Panc1 (cell line): ENCODE results near the gene C1QTNF12.

Source experiments
- CTCF ChIP-seq: fragments of 450-650 bp; IDR thresholded peaks from 2 replicates; pipeline ENCODE4 v1.5.1; 2017; ENCODE audit warnings: mild to moderate bottlenecking
- POLR2AphosphoS5 ChIP-seq: IDR thresholded peaks from 2 replicates; pipeline ENCODE4 v1.6.1; 2012; ENCODE audit warnings: mild to moderate bottlenecking, low read depth, low read length, moderate library complexity

DNA sequence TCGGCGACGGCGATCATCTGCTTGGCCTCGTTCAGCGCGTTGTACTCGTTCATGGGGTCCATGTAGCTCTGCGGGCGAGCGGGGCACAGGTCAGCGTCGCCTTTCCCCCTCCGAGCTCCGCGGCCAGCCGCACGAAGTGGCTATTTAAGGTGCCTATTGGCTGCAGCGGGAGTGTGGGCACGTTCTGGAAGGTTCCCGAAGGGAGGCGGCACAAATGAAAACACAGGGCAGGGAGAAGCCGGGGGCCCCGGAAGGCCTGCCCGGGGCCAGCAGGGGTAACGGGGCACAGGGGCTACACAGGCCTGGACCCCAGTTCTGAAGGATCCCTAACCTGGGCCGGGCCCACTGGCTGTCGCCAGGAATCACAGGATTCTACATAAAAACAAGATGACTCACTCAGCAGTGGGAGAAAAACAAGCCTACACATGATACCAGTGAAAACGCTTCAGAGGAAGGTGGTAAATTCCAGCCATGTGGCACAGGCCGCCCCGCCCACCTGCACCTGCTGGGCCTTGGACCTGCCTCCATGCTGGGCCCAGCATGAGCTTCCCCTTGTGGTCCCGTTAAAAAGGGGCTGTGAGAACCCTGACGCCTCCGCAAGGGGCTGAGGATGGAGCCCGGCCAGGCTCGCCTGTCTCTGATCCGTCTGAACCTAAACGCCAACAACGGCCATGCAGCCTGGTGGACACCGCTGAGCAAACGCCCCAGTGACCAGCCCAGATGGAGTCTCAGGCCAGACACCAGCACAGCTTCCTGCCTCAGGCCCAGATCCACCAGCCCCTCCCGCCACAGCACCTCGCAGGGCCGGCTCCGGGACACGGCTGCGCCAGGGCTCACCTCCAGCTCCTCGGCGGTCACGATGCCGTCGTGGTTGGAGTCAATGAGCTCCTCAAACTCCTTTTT, 28.6 kb downstream of the C1QTNF12 start:
- TF ChIP-seq CTCF (no peak), POLR2AphosphoS5 (no peak)
